H1 (cell line): ENCODE results near the gene NOL4L. TPM values are rescaled to one million over a fixed set of nuclear protein-coding genes. Genes with fewer than 3 reads are reported as not detected.

ENCODE experiments used
- CTBP2 ChIP-seq: IDR thresholded peaks from 2 replicates; pipeline ENCODE4 v1.7.0; 2011; ENCODE audit warnings: borderline replicate concordance, mild to moderate bottlenecking, moderate library complexity, mixed read lengths, low read length; ENCODE audit not compliant: insufficient read depth, insufficient read length
- JUN ChIP-seq: IDR thresholded peaks from 2 replicates; pipeline ENCODE4 v1.6.1; 2011; ENCODE audit warnings: low read depth, mild to moderate bottlenecking, improper control_type of control experiment, low read length
- POLR2AphosphoS5 ChIP-seq: IDR thresholded peaks from 2 replicates; pipeline ENCODE4 v1.6.1; 2011; ENCODE audit warnings: low read depth, low read length
- SIX5 ChIP-seq: IDR thresholded peaks from 2 replicates; pipeline ENCODE4 v1.6.1; 2011; ENCODE audit warnings: mild to moderate bottlenecking, low read depth, low read length
- polyA plus RNA-seq, 7 experiments: library from polyadenylated mRNA; depleted of rRNA in 3 of 7; stranded (reverse) in 5 of 7; unstranded in 2 of 7; fragments of >200 nt in 5 of 7; fragments of 200-250 nt in 2 of 7; gene quantifications; 1 replicate in 5 of 7; 2 replicates in 1 of 7; 4 replicates in 1 of 7; pipeline versions ENCODE4 v1.2.1 to v1.2.3, GENCODE V29; 2011 to 2013; ENCODE audit warnings: missing spikeins in 2 of 7, mixed read lengths in 2 of 7
- total RNA-seq: library from RNA; stranded (reverse); fragmentation: NEBNext Ultra II Directional; extraction: Animal tissue kit (Norgen Biotek cat#: 25700); gene quantifications from 2 replicates; pipeline ENCODE4 v1.2.1, GENCODE V29; 2021
- TF ChIP-seq, protein P1 (sequence below): fragments of 300-600 bp; sonication (generic); IDR thresholded peaks from 2 replicates; pipeline ENCODE4 v1.7.1; 2012; ENCODE audit warnings: low read length, moderate library complexity, mild to moderate bottlenecking, inconsistent platforms; ENCODE audit not compliant: insufficient replicate concordance

The NOL4L gene
- total and polyA plus RNA-seq, 2 of the 8 experiments (the other 6 are each of a cell fraction or from before 2014, with no cell fraction given), result 15.3 to 23.7 TPM

DNA sequence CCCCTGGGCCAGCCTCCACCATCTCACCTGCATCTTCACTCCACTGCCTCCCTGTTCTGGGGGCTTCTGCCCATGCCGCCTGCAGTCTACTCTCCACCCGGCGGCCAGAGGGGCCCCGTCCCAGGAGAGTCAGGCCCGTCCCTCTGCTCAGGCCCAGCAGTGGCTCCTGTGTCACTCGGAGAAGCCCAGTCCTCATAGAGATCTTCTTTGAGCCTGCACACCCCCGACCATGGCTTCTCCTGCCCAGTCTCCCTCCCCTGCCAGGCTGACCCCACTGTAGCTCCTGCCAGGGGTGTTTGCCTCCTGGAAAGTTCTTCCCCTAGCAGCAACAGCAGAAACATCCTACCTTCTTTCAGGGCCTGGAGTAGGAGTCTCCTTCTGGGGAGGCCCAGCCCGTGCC lies 22.2 kb upstream of the NOL4L start (continued):
- TF ChIP-seq, protein P1, sequence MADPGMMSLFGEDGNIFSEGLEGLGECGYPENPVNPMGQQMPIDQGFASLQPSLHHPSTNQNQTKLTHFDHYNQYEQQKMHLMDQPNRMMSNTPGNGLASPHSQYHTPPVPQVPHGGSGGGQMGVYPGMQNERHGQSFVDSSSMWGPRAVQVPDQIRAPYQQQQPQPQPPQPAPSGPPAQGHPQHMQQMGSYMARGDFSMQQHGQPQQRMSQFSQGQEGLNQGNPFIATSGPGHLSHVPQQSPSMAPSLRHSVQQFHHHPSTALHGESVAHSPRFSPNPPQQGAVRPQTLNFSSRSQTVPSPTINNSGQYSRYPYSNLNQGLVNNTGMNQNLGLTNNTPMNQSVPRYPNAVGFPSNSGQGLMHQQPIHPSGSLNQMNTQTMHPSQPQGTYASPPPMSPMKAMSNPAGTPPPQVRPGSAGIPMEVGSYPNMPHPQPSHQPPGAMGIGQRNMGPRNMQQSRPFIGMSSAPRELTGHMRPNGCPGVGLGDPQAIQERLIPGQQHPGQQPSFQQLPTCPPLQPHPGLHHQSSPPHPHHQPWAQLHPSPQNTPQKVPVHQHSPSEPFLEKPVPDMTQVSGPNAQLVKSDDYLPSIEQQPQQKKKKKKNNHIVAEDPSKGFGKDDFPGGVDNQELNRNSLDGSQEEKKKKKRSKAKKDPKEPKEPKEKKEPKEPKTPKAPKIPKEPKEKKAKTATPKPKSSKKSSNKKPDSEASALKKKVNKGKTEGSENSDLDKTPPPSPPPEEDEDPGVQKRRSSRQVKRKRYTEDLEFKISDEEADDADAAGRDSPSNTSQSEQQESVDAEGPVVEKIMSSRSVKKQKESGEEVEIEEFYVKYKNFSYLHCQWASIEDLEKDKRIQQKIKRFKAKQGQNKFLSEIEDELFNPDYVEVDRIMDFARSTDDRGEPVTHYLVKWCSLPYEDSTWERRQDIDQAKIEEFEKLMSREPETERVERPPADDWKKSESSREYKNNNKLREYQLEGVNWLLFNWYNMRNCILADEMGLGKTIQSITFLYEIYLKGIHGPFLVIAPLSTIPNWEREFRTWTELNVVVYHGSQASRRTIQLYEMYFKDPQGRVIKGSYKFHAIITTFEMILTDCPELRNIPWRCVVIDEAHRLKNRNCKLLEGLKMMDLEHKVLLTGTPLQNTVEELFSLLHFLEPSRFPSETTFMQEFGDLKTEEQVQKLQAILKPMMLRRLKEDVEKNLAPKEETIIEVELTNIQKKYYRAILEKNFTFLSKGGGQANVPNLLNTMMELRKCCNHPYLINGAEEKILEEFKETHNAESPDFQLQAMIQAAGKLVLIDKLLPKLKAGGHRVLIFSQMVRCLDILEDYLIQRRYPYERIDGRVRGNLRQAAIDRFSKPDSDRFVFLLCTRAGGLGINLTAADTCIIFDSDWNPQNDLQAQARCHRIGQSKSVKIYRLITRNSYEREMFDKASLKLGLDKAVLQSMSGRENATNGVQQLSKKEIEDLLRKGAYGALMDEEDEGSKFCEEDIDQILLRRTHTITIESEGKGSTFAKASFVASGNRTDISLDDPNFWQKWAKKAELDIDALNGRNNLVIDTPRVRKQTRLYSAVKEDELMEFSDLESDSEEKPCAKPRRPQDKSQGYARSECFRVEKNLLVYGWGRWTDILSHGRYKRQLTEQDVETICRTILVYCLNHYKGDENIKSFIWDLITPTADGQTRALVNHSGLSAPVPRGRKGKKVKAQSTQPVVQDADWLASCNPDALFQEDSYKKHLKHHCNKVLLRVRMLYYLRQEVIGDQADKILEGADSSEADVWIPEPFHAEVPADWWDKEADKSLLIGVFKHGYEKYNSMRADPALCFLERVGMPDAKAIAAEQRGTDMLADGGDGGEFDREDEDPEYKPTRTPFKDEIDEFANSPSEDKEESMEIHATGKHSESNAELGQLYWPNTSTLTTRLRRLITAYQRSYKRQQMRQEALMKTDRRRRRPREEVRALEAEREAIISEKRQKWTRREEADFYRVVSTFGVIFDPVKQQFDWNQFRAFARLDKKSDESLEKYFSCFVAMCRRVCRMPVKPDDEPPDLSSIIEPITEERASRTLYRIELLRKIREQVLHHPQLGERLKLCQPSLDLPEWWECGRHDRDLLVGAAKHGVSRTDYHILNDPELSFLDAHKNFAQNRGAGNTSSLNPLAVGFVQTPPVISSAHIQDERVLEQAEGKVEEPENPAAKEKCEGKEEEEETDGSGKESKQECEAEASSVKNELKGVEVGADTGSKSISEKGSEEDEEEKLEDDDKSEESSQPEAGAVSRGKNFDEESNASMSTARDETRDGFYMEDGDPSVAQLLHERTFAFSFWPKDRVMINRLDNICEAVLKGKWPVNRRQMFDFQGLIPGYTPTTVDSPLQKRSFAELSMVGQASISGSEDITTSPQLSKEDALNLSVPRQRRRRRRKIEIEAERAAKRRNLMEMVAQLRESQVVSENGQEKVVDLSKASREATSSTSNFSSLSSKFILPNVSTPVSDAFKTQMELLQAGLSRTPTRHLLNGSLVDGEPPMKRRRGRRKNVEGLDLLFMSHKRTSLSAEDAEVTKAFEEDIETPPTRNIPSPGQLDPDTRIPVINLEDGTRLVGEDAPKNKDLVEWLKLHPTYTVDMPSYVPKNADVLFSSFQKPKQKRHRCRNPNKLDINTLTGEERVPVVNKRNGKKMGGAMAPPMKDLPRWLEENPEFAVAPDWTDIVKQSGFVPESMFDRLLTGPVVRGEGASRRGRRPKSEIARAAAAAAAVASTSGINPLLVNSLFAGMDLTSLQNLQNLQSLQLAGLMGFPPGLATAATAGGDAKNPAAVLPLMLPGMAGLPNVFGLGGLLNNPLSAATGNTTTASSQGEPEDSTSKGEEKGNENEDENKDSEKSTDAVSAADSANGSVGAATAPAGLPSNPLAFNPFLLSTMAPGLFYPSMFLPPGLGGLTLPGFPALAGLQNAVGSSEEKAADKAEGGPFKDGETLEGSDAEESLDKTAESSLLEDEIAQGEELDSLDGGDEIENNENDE, result no peak
- TF ChIP-seq SIX5 (no peak), POLR2AphosphoS5 (no peak), JUN (no peak), CTBP2 (no peak)
- TF ChIP-seq, all 59 proteins: peak for 0
